ENCODE data around the gene MED8.
A peak's percentile ranks its signal among the peaks of the same experiment; 100 is the strongest.

The MED8 gene

DNA sequence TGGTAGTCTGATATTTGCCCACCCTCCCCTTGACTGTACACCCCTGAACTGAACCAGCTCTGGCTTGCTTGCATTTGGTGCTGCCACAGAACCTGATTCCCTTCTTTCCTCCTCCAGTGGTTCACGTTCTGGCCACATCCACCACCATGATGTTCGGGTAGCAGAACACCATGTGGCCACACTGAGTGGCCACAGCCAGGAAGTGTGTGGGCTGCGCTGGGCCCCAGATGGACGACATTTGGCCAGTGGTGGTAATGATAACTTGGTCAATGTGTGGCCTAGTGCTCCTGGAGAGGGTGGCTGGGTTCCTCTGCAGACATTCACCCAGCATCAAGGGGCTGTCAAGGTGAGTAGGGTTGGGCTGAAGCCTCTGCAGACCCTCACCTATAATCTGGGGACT is 29.0 kb downstream of the MED8 start:
- Histone ChIP-seq H3K27me3 (ENCODE audit: insufficient read depth, poor library complexity, severe bottlenecking) (no peaks in the 10 kb centered on the region), H3K27ac (replicated peaks) (no peak overlapping the region), H3K4me3 (replicated peaks; ENCODE audit: insufficient read depth, low read length) (peak overlapping the region; percentile 92)
- no peak for DNase-seq (ENCODE audit: low read depth in 1 of 2, low spot score in 1 of 2)
- TF ChIP-seq, protein P1, sequence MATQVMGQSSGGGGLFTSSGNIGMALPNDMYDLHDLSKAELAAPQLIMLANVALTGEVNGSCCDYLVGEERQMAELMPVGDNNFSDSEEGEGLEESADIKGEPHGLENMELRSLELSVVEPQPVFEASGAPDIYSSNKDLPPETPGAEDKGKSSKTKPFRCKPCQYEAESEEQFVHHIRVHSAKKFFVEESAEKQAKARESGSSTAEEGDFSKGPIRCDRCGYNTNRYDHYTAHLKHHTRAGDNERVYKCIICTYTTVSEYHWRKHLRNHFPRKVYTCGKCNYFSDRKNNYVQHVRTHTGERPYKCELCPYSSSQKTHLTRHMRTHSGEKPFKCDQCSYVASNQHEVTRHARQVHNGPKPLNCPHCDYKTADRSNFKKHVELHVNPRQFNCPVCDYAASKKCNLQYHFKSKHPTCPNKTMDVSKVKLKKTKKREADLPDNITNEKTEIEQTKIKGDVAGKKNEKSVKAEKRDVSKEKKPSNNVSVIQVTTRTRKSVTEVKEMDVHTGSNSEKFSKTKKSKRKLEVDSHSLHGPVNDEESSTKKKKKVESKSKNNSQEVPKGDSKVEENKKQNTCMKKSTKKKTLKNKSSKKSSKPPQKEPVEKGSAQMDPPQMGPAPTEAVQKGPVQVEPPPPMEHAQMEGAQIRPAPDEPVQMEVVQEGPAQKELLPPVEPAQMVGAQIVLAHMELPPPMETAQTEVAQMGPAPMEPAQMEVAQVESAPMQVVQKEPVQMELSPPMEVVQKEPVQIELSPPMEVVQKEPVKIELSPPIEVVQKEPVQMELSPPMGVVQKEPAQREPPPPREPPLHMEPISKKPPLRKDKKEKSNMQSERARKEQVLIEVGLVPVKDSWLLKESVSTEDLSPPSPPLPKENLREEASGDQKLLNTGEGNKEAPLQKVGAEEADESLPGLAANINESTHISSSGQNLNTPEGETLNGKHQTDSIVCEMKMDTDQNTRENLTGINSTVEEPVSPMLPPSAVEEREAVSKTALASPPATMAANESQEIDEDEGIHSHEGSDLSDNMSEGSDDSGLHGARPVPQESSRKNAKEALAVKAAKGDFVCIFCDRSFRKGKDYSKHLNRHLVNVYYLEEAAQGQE (IDR thresholded peaks at IDR 0.05; ENCODE audit: insufficient replicate concordance, low read depth): no peak
- TF ChIP-seq GABPA (IDR thresholded peaks at IDR 0.05; ENCODE audit: low read depth): no peak

GRCh38 chr1:43359696-43360095 is 29.9 kb downstream of the MED8 start:
- DNase-seq (ENCODE audit: low read depth in 1 of 2, low spot score in 1 of 2): peak in 1 of 2 experiments; percentile 25

GRCh38 chr1:43358746-43359693 is 30.6 kb downstream of the MED8 start, which contains the start of gene CDC20:
TSS of gene CDC20 (plus strand) at chr1:43358981. CDS start at chr1:43359216, 235 bp downstream.
- TF ChIP-seq GABPA (IDR thresholded peaks at IDR 0.05; ENCODE audit: low read depth) (peak; percentile 74), POLR2AphosphoS5 (IDR thresholded peaks at IDR 0.05; ENCODE audit: low read depth) (peak; percentile 61), SPI1 (IDR thresholded peaks at IDR 0.05; ENCODE audit: borderline replicate concordance, low read depth) (no peak)
- TF ChIP-seq, protein P2, sequence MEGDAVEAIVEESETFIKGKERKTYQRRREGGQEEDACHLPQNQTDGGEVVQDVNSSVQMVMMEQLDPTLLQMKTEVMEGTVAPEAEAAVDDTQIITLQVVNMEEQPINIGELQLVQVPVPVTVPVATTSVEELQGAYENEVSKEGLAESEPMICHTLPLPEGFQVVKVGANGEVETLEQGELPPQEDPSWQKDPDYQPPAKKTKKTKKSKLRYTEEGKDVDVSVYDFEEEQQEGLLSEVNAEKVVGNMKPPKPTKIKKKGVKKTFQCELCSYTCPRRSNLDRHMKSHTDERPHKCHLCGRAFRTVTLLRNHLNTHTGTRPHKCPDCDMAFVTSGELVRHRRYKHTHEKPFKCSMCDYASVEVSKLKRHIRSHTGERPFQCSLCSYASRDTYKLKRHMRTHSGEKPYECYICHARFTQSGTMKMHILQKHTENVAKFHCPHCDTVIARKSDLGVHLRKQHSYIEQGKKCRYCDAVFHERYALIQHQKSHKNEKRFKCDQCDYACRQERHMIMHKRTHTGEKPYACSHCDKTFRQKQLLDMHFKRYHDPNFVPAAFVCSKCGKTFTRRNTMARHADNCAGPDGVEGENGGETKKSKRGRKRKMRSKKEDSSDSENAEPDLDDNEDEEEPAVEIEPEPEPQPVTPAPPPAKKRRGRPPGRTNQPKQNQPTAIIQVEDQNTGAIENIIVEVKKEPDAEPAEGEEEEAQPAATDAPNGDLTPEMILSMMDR (IDR thresholded peaks at IDR 0.05; ENCODE audit: insufficient read depth, low read length): no peak
- TF ChIP-seq, protein P1 (IDR thresholded peaks at IDR 0.05; ENCODE audit: insufficient replicate concordance, low read depth): no peak
- H3K4me3 ChIP-seq (replicated peaks; ENCODE audit: insufficient read depth, low read length): peak within 1 kb of the TSS; percentile 92

More at GRCh38 chr1:43359696-43360095, 29.9 kb downstream of the MED8 start:
- Histone ChIP-seq H3K27ac (replicated peaks) (peak overlapping the region; percentile 91), H3K4me3 (replicated peaks; ENCODE audit: insufficient read depth, low read length) (peak overlapping the region; percentile 92), H3K27me3 (ENCODE audit: insufficient read depth, poor library complexity, severe bottlenecking) (no peaks in the 10 kb centered on the region)
- TF ChIP-seq SPI1 (IDR thresholded peaks at IDR 0.05; ENCODE audit: borderline replicate concordance, low read depth) (no peak), GABPA (IDR thresholded peaks at IDR 0.05; ENCODE audit: low read depth) (no peak), POLR2AphosphoS5 (IDR thresholded peaks at IDR 0.05; ENCODE audit: low read depth) (no peak)
- TF ChIP-seq, protein P2 (IDR thresholded peaks at IDR 0.05; ENCODE audit: insufficient read depth, low read length): no peak
- TF ChIP-seq, protein P1 (IDR thresholded peaks at IDR 0.05; ENCODE audit: insufficient replicate concordance, low read depth): no peak

More at GRCh38 chr1:43358746-43359693, 30.6 kb downstream of the MED8 start, which contains the start of gene CDC20:
- peak within 1 kb of the TSS; percentile 91 for H3K27ac ChIP-seq (replicated peaks)
- DNase-seq (ENCODE audit: low read depth in 1 of 2, low spot score in 1 of 2): peak; percentile 91 to 99
- no peaks in the 10 kb centered on the region for H3K27me3 ChIP-seq (ENCODE audit: insufficient read depth, poor library complexity, severe bottlenecking)
